ENCODE data around the gene KCTD21. TPM values are rescaled to one million over a fixed set of nuclear protein-coding genes. Genes with fewer than 3 reads are reported as not detected.
"Not testable (repeated sequence)": the region's sequence is repeated elsewhere in the genome, so short reads cannot be mapped to it uniquely, and the experiment has no call there.

KCTD21 gene
- total RNA-seq, 1 experiment from 2014 or later, result 3.2 TPM

GRCh38 chr11:78181185-78181584 is 7.2 kb downstream of the KCTD21 start:
- no peaks in the 10 kb centered on the region for H3K36me3 ChIP-seq (replicated peaks; ENCODE audit: control insufficient read depth, insufficient read depth, low read length)
- no peak overlapping the region for H3K4me3 ChIP-seq (ENCODE audit: insufficient read depth, low read depth, low read length)
- DNase-seq, result no peak
- no peaks in the 10 kb centered on the region for H3K27me3 ChIP-seq (ENCODE audit: control insufficient read depth, insufficient read depth, low read length)

- H3K36me3 ChIP-seq (replicated peaks; ENCODE audit: control insufficient read depth, insufficient read depth, low read length), result no peaks in the 10 kb centered on the region
These were observed 7.7 kb downstream of the KCTD21 start for GRCh38 chr11:78180751-78181150.

GRCh38 chr11:78179459-78180071 is 8.9 kb downstream of the KCTD21 start:
- no peak for DNase-seq
- no peak overlapping the region for H3K4me3 ChIP-seq (ENCODE audit: insufficient read depth, low read depth, low read length)
- no peaks in the 10 kb centered on the region for H3K36me3 ChIP-seq (replicated peaks; ENCODE audit: control insufficient read depth, insufficient read depth, low read length)
- H3K27me3 ChIP-seq (ENCODE audit: control insufficient read depth, insufficient read depth, low read length), result no peaks in the 10 kb centered on the region

More at GRCh38 chr11:78180751-78181150, 7.7 kb downstream of the KCTD21 start:
- no peak overlapping the region for H3K4me3 ChIP-seq (ENCODE audit: insufficient read depth, low read depth, low read length)
- no peaks in the 10 kb centered on the region for H3K27me3 ChIP-seq (ENCODE audit: control insufficient read depth, insufficient read depth, low read length)
- no peak for DNase-seq

GRCh38 chr11:78177216-78177615 is 11.2 kb downstream of the KCTD21 start:
- no peaks in the 10 kb centered on the region for H3K27me3 ChIP-seq (ENCODE audit: control insufficient read depth, insufficient read depth, low read length)
- DNase-seq, result no peak
- H3K4me3 ChIP-seq (ENCODE audit: insufficient read depth, low read depth, low read length), result no peak overlapping the region
- H3K36me3 ChIP-seq (replicated peaks; ENCODE audit: control insufficient read depth, insufficient read depth, low read length), result no peaks in the 10 kb centered on the region

- H3K4me3 ChIP-seq (ENCODE audit: insufficient read depth, low read depth, low read length), result no peak overlapping the region
- H3K27me3 ChIP-seq (ENCODE audit: control insufficient read depth, insufficient read depth, low read length), result no peaks in the 10 kb centered on the region
- DNase-seq, result no peak
- H3K36me3 ChIP-seq (replicated peaks; ENCODE audit: control insufficient read depth, insufficient read depth, low read length), result no peaks in the 10 kb centered on the region
These were observed 11.8 kb downstream of the KCTD21 start for GRCh38 chr11:78176605-78177141.

GRCh38 chr11:78175862-78176261 is 12.6 kb downstream of the KCTD21 start:
- not testable (repeated sequence) for H3K4me3 ChIP-seq (ENCODE audit: insufficient read depth, low read depth, low read length); H3K36me3 ChIP-seq (replicated peaks; ENCODE audit: control insufficient read depth, insufficient read depth, low read length); H3K27me3 ChIP-seq (ENCODE audit: control insufficient read depth, insufficient read depth, low read length); DNase-seq

GRCh38 chr11:78171951-78172350 is 16.5 kb downstream of the KCTD21 start:
- DNase-seq, result no peak
- H3K4me3 ChIP-seq (ENCODE audit: insufficient read depth, low read depth, low read length), result no peak overlapping the region
- H3K36me3 ChIP-seq (replicated peaks; ENCODE audit: control insufficient read depth, insufficient read depth, low read length), result no peaks in the 10 kb centered on the region
- H3K27me3 ChIP-seq (ENCODE audit: control insufficient read depth, insufficient read depth, low read length), result no peaks in the 10 kb centered on the region

GRCh38 chr11:78170874-78171549 is 17.4 kb downstream of the KCTD21 start:
- Histone ChIP-seq H3K27me3 (ENCODE audit: control insufficient read depth, insufficient read depth, low read length) (no peaks in the 10 kb centered on the region), H3K4me3 (ENCODE audit: insufficient read depth, low read depth, low read length) (no peak overlapping the region), H3K36me3 (replicated peaks; ENCODE audit: control insufficient read depth, insufficient read depth, low read length) (no peaks in the 10 kb centered on the region)
- DNase-seq, result no peak

GRCh38 chr11:78170413-78170812 is 18.0 kb downstream of the KCTD21 start:
- H3K4me3 ChIP-seq (ENCODE audit: insufficient read depth, low read depth, low read length), result no peak overlapping the region
- H3K36me3 ChIP-seq (replicated peaks; ENCODE audit: control insufficient read depth, insufficient read depth, low read length), result no peaks in the 10 kb centered on the region
- H3K27me3 ChIP-seq (ENCODE audit: control insufficient read depth, insufficient read depth, low read length), result no peaks in the 10 kb centered on the region
- DNase-seq, result no peak

- DNase-seq, result no peak
- Histone ChIP-seq H3K27me3 (ENCODE audit: control insufficient read depth, insufficient read depth, low read length) (no peaks in the 10 kb centered on the region), H3K36me3 (replicated peaks; ENCODE audit: control insufficient read depth, insufficient read depth, low read length) (no peaks in the 10 kb centered on the region), H3K4me3 (ENCODE audit: insufficient read depth, low read depth, low read length) (no peak overlapping the region)
These were observed 19.6 kb downstream of the KCTD21 start for GRCh38 chr11:78168539-78169477.

GRCh38 chr11:78166855-78167469 is 21.5 kb downstream of the KCTD21 start:
- Histone ChIP-seq H3K27me3 (ENCODE audit: control insufficient read depth, insufficient read depth, low read length) (no peaks in the 10 kb centered on the region), H3K36me3 (replicated peaks; ENCODE audit: control insufficient read depth, insufficient read depth, low read length) (no peaks in the 10 kb centered on the region), H3K4me3 (ENCODE audit: insufficient read depth, low read depth, low read length) (no peak overlapping the region)
- no peak for DNase-seq

GRCh38 chr11:78164471-78164870 is 24.0 kb downstream of the KCTD21 start:
- H3K4me3 ChIP-seq (ENCODE audit: insufficient read depth, low read depth, low read length), result no peak overlapping the region
- no peak for DNase-seq
- H3K36me3 ChIP-seq (replicated peaks; ENCODE audit: control insufficient read depth, insufficient read depth, low read length), result no peaks in the 10 kb centered on the region
- no peaks in the 10 kb centered on the region for H3K27me3 ChIP-seq (ENCODE audit: control insufficient read depth, insufficient read depth, low read length)

- Histone ChIP-seq H3K36me3 (replicated peaks; ENCODE audit: control insufficient read depth, insufficient read depth, low read length) (no peaks in the 10 kb centered on the region), H3K27me3 (ENCODE audit: control insufficient read depth, insufficient read depth, low read length) (no peaks in the 10 kb centered on the region), H3K4me3 (ENCODE audit: insufficient read depth, low read depth, low read length) (no peak overlapping the region)
- DNase-seq, result no peak
These were observed 24.6 kb downstream of the KCTD21 start for GRCh38 chr11:78163828-78164227.

- no peak for DNase-seq
- Histone ChIP-seq H3K4me3 (ENCODE audit: insufficient read depth, low read depth, low read length) (no peak overlapping the region), H3K36me3 (replicated peaks; ENCODE audit: control insufficient read depth, insufficient read depth, low read length) (no peaks in the 10 kb centered on the region), H3K27me3 (ENCODE audit: control insufficient read depth, insufficient read depth, low read length) (no peaks in the 10 kb centered on the region)
These were observed 26.5 kb downstream of the KCTD21 start for GRCh38 chr11:78161962-78162371.
